A549 (cell line): Measurements from ENCODE around the gene STAT2. TPM values are rescaled to one million over a fixed set of nuclear protein-coding genes. Genes with fewer than 3 reads are reported as not detected.

Experiments used
- ATAC-seq, 2 experiments: fragments of 200-7000 bp in 1 of 2; fragments of >200 bp in 1 of 2; cut with Nextera tagmentation in 1 of 2; cut with Tn5 transposase in 1 of 2; 3 replicates each; pipeline versions ENCODE4 v1.8.0 to v1.9.1; 2018 to 2020; ENCODE audit warnings: mild to moderate bottlenecking in 1 of 2, moderate library complexity in 1 of 2
- CTCF ChIA-PET: fragments of 300-600 bp; sonication (Branson Sonifier 250); formaldehyde crosslinking; extraction: SDS; loops from one replicate; lab custom pipeline; 2021; ENCODE audit warnings: antibody characterized with exemption, inconsistent platforms; lab: Yijun Ruan, JAX
- POLR2A ChIA-PET: fragments of 350-600 bp; formaldehyde crosslinking; extraction: SDS; loops from one replicate; lab custom pipeline; 2021; ENCODE audit warnings: antibody characterized with exemption, inconsistent platforms; lab: Yijun Ruan, JAX
- DNase-seq, 2 experiments: peaks; one replicate each; pipeline versions ENCODE4 v3.0.0 to v3.0.0-alpha.2; 2011 to 2016; ENCODE audit warnings: low read depth in 1 of 2, low spot score in 1 of 2
- FAIRE-seq: peaks from 2 replicates; lab custom pipeline; 2011; peaks lifted over from hg19 to GRCh38; lab: Jason Lieb, UNC
- H3K27ac ChIP-seq, 2 experiments: fragments of >200 bp; sonication (Bioruptor Twin); formaldehyde crosslinking; 3 replicates each; pipeline ENCODE4 v1.5.1; 2016 to 2017
- H3K4me1 ChIP-seq: fragments of >200 bp; sonication (Bioruptor Twin); formaldehyde crosslinking; 3 replicates; pipeline ENCODE4 v1.6.1; 2016
- H3K4me2 ChIP-seq: fragments of >200 bp; sonication (Bioruptor Twin); formaldehyde crosslinking; 3 replicates; pipeline ENCODE4 v1.6.1; 2016
- H3K4me3 ChIP-seq: fragments of >200 bp; sonication (Bioruptor Twin); formaldehyde crosslinking; 3 replicates; pipeline ENCODE4 v1.5.1; 2016
- H3K9me3 ChIP-seq: fragments of >200 bp; sonication (Bioruptor Twin); formaldehyde crosslinking; 3 replicates; pipeline ENCODE4 v1.6.1; 2016
- BHLHE40 ChIP-seq: IDR thresholded peaks from 2 replicates; pipeline ENCODE4 v1.6.1; 2012; ENCODE audit warnings: low read depth, low read length, inconsistent platforms
- CEBPB ChIP-seq, 2 experiments: fragments of >200 bp in 1 of 2; sonication (Bioruptor Twin) in 1 of 2; formaldehyde crosslinking in 1 of 2; IDR thresholded peaks; 2 replicates each; pipeline ENCODE4 v1.6.1; 2012 to 2016
- ESRRA ChIP-seq: fragments of 150-350 bp; IDR thresholded peaks from 2 replicates; pipeline ENCODE4 v1.6.1; 2014; ENCODE audit warnings: mild to moderate bottlenecking, low read length, borderline replicate concordance
- GATA3 ChIP-seq: IDR thresholded peaks from 2 replicates; pipeline ENCODE4 v1.6.1; 2012; ENCODE audit warnings: borderline replicate concordance
- HDAC2 ChIP-seq: fragments of 200-600 bp; sonication (generic); IDR thresholded peaks from 2 replicates; pipeline ENCODE4 v1.6.1; 2016
- HMGXB4 ChIP-seq: fragments of 250-450 bp; sonication (Bioruptor Pico); IDR thresholded peaks from 2 replicates; pipeline ENCODE4 v1.5.0; 2021; ENCODE audit warnings: mild to moderate bottlenecking, moderate library complexity, borderline replicate concordance
- JUN ChIP-seq, 2 experiments: fragments of >200 bp; sonication (Bioruptor Twin); formaldehyde crosslinking; IDR thresholded peaks; 2 replicates in 1 of 2; 3 replicates in 1 of 2; pipeline ENCODE4 v1.6.1; 2016 to 2017
- KDM1A ChIP-seq: fragments of 200-600 bp; sonication (generic); IDR thresholded peaks from 2 replicates; pipeline ENCODE4 v1.6.1; 2016; ENCODE audit warnings: low read depth, mild to moderate bottlenecking
- MAZ ChIP-seq: fragments of 150-350 bp; IDR thresholded peaks from 2 replicates; pipeline ENCODE4 v1.6.1; 2014; ENCODE audit warnings: antibody characterized with exemption, low read depth, low read length, borderline replicate concordance
- NFE2L2 ChIP-seq: fragments of 150-350 bp; conservative IDR thresholded peaks from 2 replicates; pipeline ENCODE4 v1.6.1; 2014; ENCODE audit warnings: low read length
- NR3C1 ChIP-seq: fragments of >200 bp; sonication (Bioruptor Twin); formaldehyde crosslinking; IDR thresholded peaks from 3 replicates; pipeline ENCODE4 v1.6.1; 2017
- PHF8 ChIP-seq: fragments of 200-600 bp; sonication (generic); IDR thresholded peaks from 2 replicates; pipeline ENCODE4 v1.6.1; 2016; ENCODE audit warnings: low read depth, mild to moderate bottlenecking, antibody characterized with exemption, moderate library complexity, borderline replicate concordance
- RAD21 ChIP-seq, 2 experiments: fragments of >200 bp in 1 of 2; sonication (Bioruptor Twin) in 1 of 2; formaldehyde crosslinking in 1 of 2; IDR thresholded peaks in 1 of 2; conservative IDR thresholded peaks in 1 of 2; 2 replicates in 1 of 2; 3 replicates in 1 of 2; pipeline ENCODE4 v1.6.1; 2012 to 2018; ENCODE audit warnings: inconsistent platforms in 1 of 2
- RCOR1 ChIP-seq: fragments of 150-350 bp; IDR thresholded peaks from 2 replicates; pipeline ENCODE4 v1.6.1; 2014; ENCODE audit warnings: antibody characterized with exemption, low read length, low read depth
- SMC3 ChIP-seq: fragments of >200 bp; sonication (Bioruptor Twin); formaldehyde crosslinking; IDR thresholded peaks from 3 replicates; pipeline ENCODE4 v1.6.1; 2018; ENCODE audit warnings: inconsistent platforms
- SREBF2 ChIP-seq: fragments of 450-650 bp; IDR thresholded peaks from 2 replicates; pipeline ENCODE4 v1.6.1; 2014; ENCODE audit warnings: mild to moderate bottlenecking, moderate library complexity
- TP53 ChIP-seq: fragments of 250-450 bp; sonication (Bioruptor Pico); IDR thresholded peaks from 2 replicates; pipeline ENCODE4 v1.5.0; 2021; ENCODE audit warnings: mild to moderate bottlenecking, moderate library complexity
- ZNF302 ChIP-seq: fragments of 250-450 bp; sonication (Bioruptor Pico); IDR thresholded peaks from 2 replicates; pipeline ENCODE4 v1.9.0; 2021; ENCODE audit warnings: inconsistent platforms, mild to moderate bottlenecking, moderate library complexity
- WGBS: methylation state at CpG from one replicate; pipeline ENCODE4 v1.1.6; 2017; ENCODE audit errors: missing lambda C conversion rate; 5-methylcytosine and 5-hydroxymethylcytosine counted together
- polyA plus RNA-seq, 4 experiments: library from polyadenylated mRNA; depleted of rRNA in 3 of 4; stranded (reverse); fragments of >200 nt; fragmentation: RNase III in 1 of 4; extraction: RNeasy Plus Mini Kit Qiagen cat#74134 plus additional on column Dnase treatment in 1 of 4; gene quantifications; 2 replicates in 3 of 4; 3 replicates in 1 of 4; pipeline ENCODE4 v1.2.3, GENCODE V29; 2011 to 2017
- TF ChIP-seq, protein P1 (sequence below): fragments of >200 bp; sonication (Bioruptor Twin); formaldehyde crosslinking; IDR thresholded peaks from 3 replicates; pipeline ENCODE4 v1.6.1; 2016
- TF ChIP-seq, protein P2 (sequence below): fragments of >200 bp; sonication (Bioruptor Twin); formaldehyde crosslinking; IDR thresholded peaks from 2 replicates; pipeline ENCODE4 v1.6.1; 2016
- TF ChIP-seq, protein P3 (sequence below): fragments of 150-350 bp; IDR thresholded peaks from 2 replicates; pipeline ENCODE4 v1.6.1; 2014; ENCODE audit warnings: low read depth, mild to moderate bottlenecking, low read length

STAT2 gene
- polyA plus RNA-seq, 2 of the 4 experiments (the other 2 are of a cell fraction): 22.2 to 29.5 TPM

GRCh38 chr12:56339158-56339422, 20.8 kb downstream of the STAT2 start:
- CTCF ChIA-PET: interaction anchor here (2.0 kb wide), 1 partner anchor 125 kb away, joined by 8 read pairs; no protein-coding TSS in a partner anchor
- no peaks in the 10 kb centered on the region for H3K9me3 ChIP-seq
- 0 out of 3 replicates have a peak, but pooled peaks cover 7% of the 10 kb centered on the region for H3K4me1 ChIP-seq
- TF ChIP-seq KDM1A (no peak), BHLHE40 (no peak), ESRRA (no peak), MAZ (no peak), GATA3 (no peak), SREBF2 (no peak), HDAC2 (no peak), RAD21 (conservative IDR thresholded peaks at IDR 0.05 in 1 of 2, IDR thresholded peaks at IDR 0.05 in 1 of 2) (no peak), HMGXB4 (CRISPR knock-in tag) (no peak), CEBPB (IDR thresholded peaks at IDR 0.05) (no peak), NR3C1 (no peak), TP53 (CRISPR knock-in tag) (no peak), NFE2L2 (no peak), ZNF302 (no peak), JUN (IDR thresholded peaks at IDR 0.05) (no peak)
- TF ChIP-seq, protein P1, sequence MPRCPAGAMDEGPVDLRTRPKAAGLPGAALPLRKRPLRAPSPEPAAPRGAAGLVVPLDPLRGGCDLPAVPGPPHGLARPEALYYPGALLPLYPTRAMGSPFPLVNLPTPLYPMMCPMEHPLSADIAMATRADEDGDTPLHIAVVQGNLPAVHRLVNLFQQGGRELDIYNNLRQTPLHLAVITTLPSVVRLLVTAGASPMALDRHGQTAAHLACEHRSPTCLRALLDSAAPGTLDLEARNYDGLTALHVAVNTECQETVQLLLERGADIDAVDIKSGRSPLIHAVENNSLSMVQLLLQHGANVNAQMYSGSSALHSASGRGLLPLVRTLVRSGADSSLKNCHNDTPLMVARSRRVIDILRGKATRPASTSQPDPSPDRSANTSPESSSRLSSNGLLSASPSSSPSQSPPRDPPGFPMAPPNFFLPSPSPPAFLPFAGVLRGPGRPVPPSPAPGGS: no peak
- TF ChIP-seq, protein P2, sequence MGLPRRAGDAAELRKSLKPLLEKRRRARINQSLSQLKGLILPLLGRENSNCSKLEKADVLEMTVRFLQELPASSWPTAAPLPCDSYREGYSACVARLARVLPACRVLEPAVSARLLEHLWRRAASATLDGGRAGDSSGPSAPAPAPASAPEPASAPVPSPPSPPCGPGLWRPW: no peak
- TF ChIP-seq, protein P3, sequence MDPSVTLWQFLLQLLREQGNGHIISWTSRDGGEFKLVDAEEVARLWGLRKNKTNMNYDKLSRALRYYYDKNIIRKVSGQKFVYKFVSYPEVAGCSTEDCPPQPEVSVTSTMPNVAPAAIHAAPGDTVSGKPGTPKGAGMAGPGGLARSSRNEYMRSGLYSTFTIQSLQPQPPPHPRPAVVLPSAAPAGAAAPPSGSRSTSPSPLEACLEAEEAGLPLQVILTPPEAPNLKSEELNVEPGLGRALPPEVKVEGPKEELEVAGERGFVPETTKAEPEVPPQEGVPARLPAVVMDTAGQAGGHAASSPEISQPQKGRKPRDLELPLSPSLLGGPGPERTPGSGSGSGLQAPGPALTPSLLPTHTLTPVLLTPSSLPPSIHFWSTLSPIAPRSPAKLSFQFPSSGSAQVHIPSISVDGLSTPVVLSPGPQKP: no peak
- no peak overlapping the region for H3K27ac ChIP-seq
- FAIRE-seq (no peak), ATAC-seq (no peak), DNase-seq (no peak)
- no peak overlapping the region for H3K4me2 ChIP-seq
- POLR2A ChIA-PET: no interaction called here
- WGBS: 82% methylated on average over 1 of the region's 1 CpG
- no peak overlapping the region for H3K4me3 ChIP-seq

GRCh38 chr12:56338308-56339157, 21.4 kb downstream of the STAT2 start, which contains the start of gene IL23A:
TSS of gene IL23A (plus strand) at chr12:56338884. CDS start at chr12:56339045, 161 bp downstream.
- ATAC-seq (no peak; a peak in 1 of 6 replicates), FAIRE-seq (no peak), DNase-seq (no peak)
- CTCF ChIA-PET: interaction anchor here (0.5 to 2.0 kb wide), 3 partner anchors 16 to 125 kb away, joined by 3 to 8 read pairs (median 3); partner anchors contain the start of gene STAT2
- Histone ChIP-seq H3K4me1 (0 out of 3 replicates have a peak, but pooled peaks cover 7% of the 10 kb centered on the region), H3K9me3 (no peaks in the 10 kb centered on the region), H3K4me3 (no peak within 1 kb of the TSS), H3K4me2 (no peak within 1 kb of the TSS), H3K27ac (no peak within 1 kb of the TSS)
- WGBS: 67% methylated on average over 9 of the region's 9 CpGs
- POLR2A ChIA-PET: interaction anchor here (0.8 kb wide), 1 partner anchor 22 kb away, joined by 4 read pairs; the partner anchor contains the start of gene CNPY2
- TF ChIP-seq SMC3 (no peak), PHF8 (no peak), RCOR1 (no peak)
